AG09319 (cell line): ENCODE data around the gene SUCLG2.

ENCODE experiments used
- DNase-seq: peaks from one replicate; pipeline ENCODE4 v3.0.0-alpha.2; 2010; ENCODE audit warnings: low read depth; ENCODE audit errors: extremely low read depth
- CTCF ChIP-seq: IDR thresholded peaks from 2 replicates; pipeline ENCODE4 v1.5.1; 2011; ENCODE audit warnings: low read depth, mild to moderate bottlenecking, inconsistent platforms, low read length, moderate library complexity

SUCLG2 gene

GRCh38 chr3:67463656-67464055 is 190.8 kb downstream of the SUCLG2 start:
- DNase-seq = no peak
- TF ChIP-seq CTCF = no peak

GRCh38 chr3:67462187-67462586 is 192.2 kb downstream of the SUCLG2 start:
- DNase-seq = no peak

GRCh38 chr3:67461667-67462142 is 192.7 kb downstream of the SUCLG2 start:
- DNase-seq = no peak
- TF ChIP-seq CTCF = no peak

More at GRCh38 chr3:67462187-67462586, 192.2 kb downstream of the SUCLG2 start:
- no peak for TF ChIP-seq CTCF

- DNase-seq = no peak
- TF ChIP-seq CTCF = no peak
Observed at GRCh38 chr3:67460841-67461510, 193.4 kb downstream of the SUCLG2 start.

GRCh38 chr3:67459796-67460195 is 194.6 kb downstream of the SUCLG2 start:
- DNase-seq = no peak
- no peak for TF ChIP-seq CTCF

- TF ChIP-seq CTCF = no peak
- no peak for DNase-seq
Observed at GRCh38 chr3:67458896-67459530, 195.4 kb downstream of the SUCLG2 start.

- TF ChIP-seq CTCF = no peak; the same call in 1 of the 2 replicates
- DNase-seq = no peak
Observed at GRCh38 chr3:67458408-67458807, 196.0 kb downstream of the SUCLG2 start.
